Heart right ventricle (tissue), 16 donors: Measurements from ENCODE around the gene DOCK2. TPM values are rescaled to one million over a fixed set of nuclear protein-coding genes. Genes with fewer than 3 reads are reported as not detected.
A peak's percentile ranks its signal among the peaks of the same experiment; 100 is the strongest.

Source experiments
- ATAC-seq, 8 donors: fragments of 200-7000 bp; cut with Tn5 transposase; one replicate each; pipeline ENCODE4 v1.9.1; 2020; ENCODE audit warnings: mild to moderate bottlenecking in 8 of 8, moderate library complexity in 8 of 8, moderate number of reproducible peaks in 1 of 8
- DNase-seq, 2 donors: peaks; one replicate each; pipeline ENCODE4 v3.0.0-alpha.2; 2020
- H3K27ac ChIP-seq, 10 donors: fragments of 200-600 bp; sonication (generic) in 2 of 10; one replicate each; pipeline versions ENCODE4 v1.5.0 to v1.8.0; 2020 to 2022; ENCODE audit warnings: mild to moderate bottlenecking in 3 of 10
- H3K27me3 ChIP-seq, 7 donors: fragments of 200-600 bp; one replicate each; pipeline ENCODE4 v1.8.0; 2021 to 2022; ENCODE audit warnings: mild to moderate bottlenecking in 2 of 7
- H3K36me3 ChIP-seq, 9 donors: fragments of 200-600 bp; sonication (generic) in 1 of 9; one replicate each; pipeline versions ENCODE4 v1.5.0 to v1.8.0; 2020 to 2022; ENCODE audit warnings: mild to moderate bottlenecking in 2 of 9
- H3K4me1 ChIP-seq, 9 donors: fragments of 200-600 bp; sonication (generic) in 1 of 9; one replicate each; pipeline versions ENCODE4 v1.5.0 to v1.8.0; 2020 to 2022; ENCODE audit warnings: mild to moderate bottlenecking in 4 of 9
- H3K4me3 ChIP-seq, 10 donors: fragments of 200-600 bp; sonication (generic) in 2 of 10; one replicate each; pipeline versions ENCODE4 v1.5.0 to v1.8.0; 2020 to 2022; ENCODE audit warnings: mild to moderate bottlenecking in 7 of 10, moderate library complexity in 2 of 10
- H3K9me3 ChIP-seq, 11 donors: fragments of 200-600 bp in 10 of 11; sonication (generic) in 2 of 11; one replicate each; pipeline versions ENCODE4 v1.5.0 to v1.8.0; 2013 to 2022; ENCODE audit warnings: mild to moderate bottlenecking in 2 of 11, control low read depth in 1 of 11, moderate library complexity in 1 of 11
- CTCF ChIP-seq, 9 donors: fragments of 200-600 bp; sonication (generic) in 2 of 9; IDR thresholded peaks; one replicate each; pipeline versions ENCODE4 v1.5.0 to v1.8.0; 2021 to 2022; ENCODE audit warnings: antibody characterized with exemption in 9 of 9, mild to moderate bottlenecking in 5 of 9, moderate library complexity in 1 of 9
- WGBS, 2 donors: extraction: QIAGEN DNeasy Blood & Tissue Kit; methylation state at CpG; one replicate each; pipeline ENCODE4 v1.1.7; 2013; ENCODE audit warnings: inconsistent platforms in 1 of 2; 5-methylcytosine and 5-hydroxymethylcytosine counted together
- intact Hi-C, 10 donors: fragments of 100-400 bp; cut with DNase I; formaldehyde crosslinking; loops; one replicate each; pipeline versions ENCODE4 v1.11.1 to v1.14.2; 2022
- polyA plus RNA-seq, 2 donors: library from polyadenylated mRNA; stranded (reverse); fragments of 200-250 nt; gene quantifications; one replicate each; pipeline ENCODE4 v1.2.3, GENCODE V29; 2013
- total RNA-seq, 10 donors: library from RNA; stranded (reverse); fragmentation: NEBNext Ultra II Directional in 3 of 10; extraction: Animal tissue kit (Norgen Biotek cat#: 25700) in 3 of 10; gene quantifications; one replicate each; pipeline versions ENCODE4 v1.2.1 to v1.2.4, GENCODE V29; 2021 to 2023
- donor health status: Arrhythmogenic right ventricular cardiomyopathy.
- donor health status: ischemic (EF 13 %, LVEDD 7.1; RV severe dilation, severe dysfunction).
- donor health status: healthy with polysubstance abuse.
- donor health status: DM: no; HTN: yes; CAD: no.
- donor health status: DM: no; HTN: no; CAD: no.
- donor health status: ischemic (EF 25% LVEDD 6.9; RV normal size, moderate dysfunction).
- donor health status: ischemic (EF 25% LVEDD 5.7; RV mildly dilated, moderate dysfunction).
- donor health status: healthy.
- donor health status: DM: yes; HTN: yes; CAD: no.
- donor health status: Ischemic cardiomyopathy.
- donor health status: ischemic (EF 35%, LVEDD 5.7; RV mildly dilated, moderate dysfunction).
- donor health status: nonischemic (EF 11% LVEDD 7.7; RV severe dilation, severe dysfunction).
- donor health status: DM: yes; HTN: yes; CAD: no.
- donor health status: PGD.
- donor health status: ischemic (EF 29% LVEDD 5.4; RV normal size, mild dysfunction).
- donor health status: nonischemic (EF 23%, LVEDD 6.1; RV moderate dilation, normal function).

Gene DOCK2
- total and polyA plus RNA-seq, 12 donors: 1.2 to 24.6 (median 4.2) TPM

GRCh38 chr5:169880012-169880663, 243.1 kb downstream of the DOCK2 start:
- H3K27ac ChIP-seq: peak overlapping the region in 2 of 10 donors; percentile 10 to 81
- DNase-seq: no peak
- H3K4me1 ChIP-seq: peaks cover 0 to 44% (median 0%) of the 10 kb centered on the region in 9 donors

GRCh38 chr5:169880785-169881184, 243.7 kb downstream of the DOCK2 start:
- DNase-seq: no peak
- WGBS, 2 donors: 90 to 96% methylated on average over 2 of the region's 2 CpGs
- H3K27ac ChIP-seq: peak overlapping the region in 2 of 10 donors; percentile 10 to 81
- ATAC-seq: no peak
- no peaks in the 10 kb centered on the region for H3K36me3 ChIP-seq
- peaks cover 0 to 10% (median 3%) of the 10 kb centered on the region in 7 donors for H3K27me3 ChIP-seq
- no peak for TF ChIP-seq CTCF (IDR thresholded peaks at IDR 0.05)
- H3K4me1 ChIP-seq: peaks cover 0 to 37% (median 0%) of the 10 kb centered on the region in 9 donors
- intact Hi-C loops: no loop called here
- H3K9me3 ChIP-seq: no peaks in the 10 kb centered on the region
- no peak overlapping the region for H3K4me3 ChIP-seq

More at GRCh38 chr5:169880012-169880663, 243.1 kb downstream of the DOCK2 start:
- H3K9me3 ChIP-seq: no peaks in the 10 kb centered on the region
- no peak for ATAC-seq
- no peak overlapping the region for H3K4me3 ChIP-seq
- 79 to 83% methylated on average over 4 of the region's 4 CpGs for WGBS, 2 donors
- H3K36me3 ChIP-seq: no peaks in the 10 kb centered on the region
- intact Hi-C loops: no loop called here
- no peak for TF ChIP-seq CTCF (IDR thresholded peaks at IDR 0.05)
- H3K27me3 ChIP-seq: peaks cover 0 to 10% (median 3%) of the 10 kb centered on the region in 7 donors

- ATAC-seq: no peak
- peaks cover 0 to 13% (median 3%) of the 10 kb centered on the region in 7 donors for H3K27me3 ChIP-seq
- peaks cover 0 to 27% (median 0%) of the 10 kb centered on the region in 9 donors for H3K4me1 ChIP-seq
- TF ChIP-seq CTCF (IDR thresholded peaks at IDR 0.05): no peak
- 75 to 86% methylated on average over 5 of the region's 5 CpGs for WGBS, 2 donors
- no peak for DNase-seq
- intact Hi-C loops: no loop called here
- H3K27ac ChIP-seq: peak overlapping the region in 1 of 10 donors; percentile 81
- no peaks in the 10 kb centered on the region for H3K9me3 ChIP-seq
- H3K4me3 ChIP-seq: no peak overlapping the region
- no peaks in the 10 kb centered on the region for H3K36me3 ChIP-seq
These were observed 244.7 kb downstream of the DOCK2 start for GRCh38 chr5:169881702-169882303.

GRCh38 chr5:169886033-169886432, 249.0 kb downstream of the DOCK2 start:
- no peak overlapping the region for H3K4me3 ChIP-seq
- ATAC-seq: no peak
- no peak for TF ChIP-seq CTCF (IDR thresholded peaks at IDR 0.05)
- intact Hi-C loops: no loop called here
- H3K9me3 ChIP-seq: no peaks in the 10 kb centered on the region
- no peak for DNase-seq
- peaks cover 0 to 10% (median 0%) of the 10 kb centered on the region in 7 donors for H3K27me3 ChIP-seq
- no peak overlapping the region for H3K27ac ChIP-seq
- H3K4me1 ChIP-seq: peaks cover 0 to 5% (median 0%) of the 10 kb centered on the region in 9 donors
- 81 to 83% methylated on average over 2 of the region's 2 CpGs for WGBS, 2 donors
- no peaks in the 10 kb centered on the region for H3K36me3 ChIP-seq
